Esophagus squamous epithelium (tissue), 5 donors: ENCODE measurements around the gene COL1A1. TPM values are rescaled to one million over a fixed set of nuclear protein-coding genes. Genes with fewer than 3 reads are reported as not detected.

Experiments
- DNase-seq: peaks from one replicate; lab custom pipeline; 2025; lab: John Stamatoyannopoulos, UW
- H3K27ac ChIP-seq, 4 donors: fragments of 200-600 bp; sonication (generic); one replicate each; pipeline ENCODE4 v1.5.1; 2016 to 2019; ENCODE audit warnings: mild to moderate bottlenecking in 1 of 4
- H3K27me3 ChIP-seq, 4 donors: fragments of 200-600 bp; sonication (generic); 1 replicate in 3 of 4; 2 replicates in 1 of 4; pipeline versions ENCODE4 v1.5.1 to v1.6.0; 2017 to 2021; ENCODE audit warnings: antibody characterized with exemption in 1 of 4
- H3K36me3 ChIP-seq, 3 donors: fragments of 200-600 bp; sonication (generic); one replicate each; pipeline ENCODE4 v1.5.1; 2016 to 2019
- H3K4me1 ChIP-seq, 3 donors: fragments of 200-600 bp; sonication (generic); one replicate each; pipeline ENCODE4 v1.5.1; 2017 to 2019
- H3K4me3 ChIP-seq, 4 donors: fragments of 200-600 bp; sonication (generic); 1 replicate in 3 of 4; 2 replicates in 1 of 4; pipeline ENCODE4 v1.5.1; 2016 to 2019; ENCODE audit warnings: mild to moderate bottlenecking in 2 of 4, moderate library complexity in 1 of 4
- H3K9me3 ChIP-seq, 3 donors: fragments of 200-600 bp; sonication (generic); one replicate each; pipeline ENCODE4 v1.5.1; 2016 to 2019
- CTCF ChIP-seq, 6 experiments: fragments of 450-650 bp in 4 of 6; fragments of 200-600 bp in 2 of 6; sonication (generic) in 2 of 6; IDR thresholded peaks; one replicate each; pipeline ENCODE4 v1.5.1; 2016 to 2019; ENCODE audit warnings: antibody characterized with exemption in 6 of 6, mild to moderate bottlenecking in 4 of 6, moderate library complexity in 4 of 6
- POLR2A ChIP-seq, 4 donors: fragments of 450-650 bp; IDR thresholded peaks; one replicate each; pipeline ENCODE4 v1.6.1; 2017; ENCODE audit warnings: antibody characterized with exemption in 4 of 4, mild to moderate bottlenecking in 4 of 4, moderate library complexity in 3 of 4
- WGBS, 2 donors: methylation state at CpG; one replicate each; pipeline ENCODE4 v1.1.5; 2018; 5-methylcytosine and 5-hydroxymethylcytosine counted together
- intact Hi-C: fragments of 100-400 bp; cut with DNase I; formaldehyde crosslinking; loops from one replicate; pipeline ENCODE4 v1.15.0; 2022
- small RNA-seq, 4 donors: library from RNA; depleted of rRNA; stranded (forward); fragments of <200 nt; gene quantifications; one replicate each; pipeline ENCODE3, GENCODE V24; 2016
- total RNA-seq, 4 donors: library from RNA; depleted of rRNA; stranded (reverse); fragments of >200 nt; gene quantifications; one replicate each; pipeline ENCODE4 v1.1.0, GENCODE V29; 2016
- donor health status: DM: yes; HTN: yes; CAD: no.

The COL1A1 gene
- total RNA-seq, 4 donors from 2014 or later: 12.4 to 20.8 (median 19.7) TPM

- H3K4me1 ChIP-seq: peaks cover 6 to 38% (median 9%) of the 10 kb centered on the region in 3 donors
- H3K27ac ChIP-seq: no peak overlapping the region
- no peaks in the 10 kb centered on the region for H3K9me3 ChIP-seq
- H3K27me3 ChIP-seq: peaks cover 0 to 5% (median 0%) of the 10 kb centered on the region in 4 donors
- intact Hi-C loops: no loop called here
- 72 to 83% methylated on average over 7 to 12 of the region's 16 CpGs for WGBS, 2 donors
- no peak overlapping the region for H3K4me3 ChIP-seq
- TF ChIP-seq POLR2A (IDR thresholded peaks at IDR 0.05): no peak
- TF ChIP-seq CTCF (IDR thresholded peaks at IDR 0.05): no peak
- DNase-seq: no peak
- peaks cover 45 to 65% (median 59%) of the 10 kb centered on the region in 3 donors for H3K36me3 ChIP-seq
These were observed 65.9 kb downstream of the COL1A1 start for GRCh38 chr17:50135316-50136095.

- H3K36me3 ChIP-seq: peaks cover 42 to 55% (median 48%) of the 10 kb centered on the region in 3 donors
- H3K27ac ChIP-seq: no peak overlapping the region
- no peak for TF ChIP-seq POLR2A (IDR thresholded peaks at IDR 0.05)
- TF ChIP-seq CTCF (IDR thresholded peaks at IDR 0.05): no peak
- no peak overlapping the region for H3K4me3 ChIP-seq
- DNase-seq: no peak
- H3K9me3 ChIP-seq: no peaks in the 10 kb centered on the region
- peaks cover 1 to 16% (median 2%) of the 10 kb centered on the region in 4 donors for H3K27me3 ChIP-seq
- peaks cover 4 to 38% (median 5%) of the 10 kb centered on the region in 3 donors for H3K4me1 ChIP-seq
- intact Hi-C loops: no loop called here
- WGBS, 2 donors: 49 to 64% methylated on average over 4 to 6 of the region's 16 CpGs
These were observed 67.0 kb downstream of the COL1A1 start for GRCh38 chr17:50134206-50135110.

- H3K4me3 ChIP-seq: no peak overlapping the region
- H3K4me1 ChIP-seq: peaks cover 11 to 45% (median 12%) of the 10 kb centered on the region in 3 donors
- no peak for DNase-seq
- peaks cover 34 to 48% (median 41%) of the 10 kb centered on the region in 3 donors for H3K36me3 ChIP-seq
- intact Hi-C loops: no loop called here
- TF ChIP-seq POLR2A (IDR thresholded peaks at IDR 0.05) (no peak), CTCF (IDR thresholded peaks at IDR 0.05) (no peak)
- WGBS, 2 donors: 30 to 57% methylated on average over 5 of the region's 16 CpGs
- H3K27me3 ChIP-seq: peaks cover 5 to 23% (median 7%) of the 10 kb centered on the region in 4 donors
- peak overlapping the region in 2 of 4 donors; percentile 52 to 61 for H3K27ac ChIP-seq
- no peaks in the 10 kb centered on the region for H3K9me3 ChIP-seq
These were observed 67.7 kb downstream of the COL1A1 start for GRCh38 chr17:50133769-50134099.

Small RNA genes within 50 kb of the gene (small RNA-seq; reads per million reads assigned to genes)
- 0 reads per million in 4 donors for gene SUMO2P7

Other genes starting within 250 kb of the COL1A1 start
- under 1 TPM in 2 of 4 donors, not detected in 2; 0.13 to 0.67 TPM for gene DLX4, start 232.4 kb downstream of the COL1A1 start, total RNA-seq
- gene DLX3, start 206.4 kb downstream of the COL1A1 start, total RNA-seq: 1 to 10 TPM in 3 of 4 donors, under 1 TPM in 1; 0.76 to 2.0 (median 1.4) TPM
- 10 to 100 TPM; 44.4 to 86.3 (median 77.0) TPM for gene ITGA3, start 145.5 kb downstream of the COL1A1 start, total RNA-seq
- 10 to 100 TPM in 3 of 4 donors, 1 to 10 TPM in 1; 5.2 to 20.2 (median 12.8) TPM for gene PDK2, start 106.3 kb downstream of the COL1A1 start, total RNA-seq
- under 1 TPM in 1 of 4 donors, not detected in 3; 0.57 TPM for gene SAMD14, start 71.5 kb downstream of the COL1A1 start, total RNA-seq
- 10 to 100 TPM; 24.9 to 35.9 (median 28.2) TPM for gene PPP1R9B, start 51.0 kb downstream of the COL1A1 start, total RNA-seq
- 10 to 100 TPM in 1 of 4 donors, 1 to 10 TPM in 3; 1.9 to 15.1 (median 6.9) TPM for gene SGCA, start 35.6 kb downstream of the COL1A1 start, total RNA-seq
- gene TMEM92, start 72.8 kb upstream of the COL1A1 start, total RNA-seq: under 1 TPM in 2 of 4 donors, not detected in 2; 0.12 to 0.76 TPM
- gene XYLT2, start 144.5 kb upstream of the COL1A1 start, total RNA-seq: 10 to 100 TPM; 10.0 to 17.5 (median 13.5) TPM
- gene MRPL27, start 171.6 kb upstream of the COL1A1 start, total RNA-seq: 10 to 100 TPM; 58.0 to 77.7 (median 74.5) TPM
- gene EME1, start 171.6 kb upstream of the COL1A1 start, total RNA-seq: 1 to 10 TPM in 2 of 4 donors, under 1 TPM in 2; 0.57 to 2.7 (median 1.1) TPM
- 100 to 1,000 TPM in 1 of 4 donors, 10 to 100 TPM in 3; 63.4 to 136 (median 77.9) TPM for gene LRRC59, start 195.9 kb upstream of the COL1A1 start, total RNA-seq
- gene ACSF2, start 224.6 kb upstream of the COL1A1 start, total RNA-seq: 10 to 100 TPM in 3 of 4 donors, 1 to 10 TPM in 1; 7.0 to 26.3 (median 19.0) TPM